K562 (cell line): Measurements from ENCODE around the gene MEAF6. TPM values are rescaled to one million over a fixed set of nuclear protein-coding genes. Genes with fewer than 3 reads are reported as not detected.

Experiments used
- AFF4 ChIP-seq: sonication (generic); formaldehyde crosslinking; IDR thresholded peaks from 2 replicates; pipeline ENCODE4 v1.8.0; 2023; ENCODE audit warnings: mild to moderate bottlenecking, missing genetic modification reagents
- ETV5 ChIP-seq: sonication (generic); formaldehyde crosslinking; IDR thresholded peaks from 2 replicates; pipeline ENCODE4 v1.4.0; 2020; ENCODE audit warnings: low read depth, mild to moderate bottlenecking, missing genetic modification reagents
- FOSL1 ChIP-seq: fragments of 200-800 bp; sonication (Bioruptor generic); conservative IDR thresholded peaks from 2 replicates; pipeline ENCODE4 v1.6.1; 2016; ENCODE audit warnings: missing genetic modification characterization, missing compliant biosample characterization
- HNRNPLL ChIP-seq: fragments of 200-400 bp; formaldehyde crosslinking; IDR thresholded peaks from 2 replicates; pipeline ENCODE4 v1.6.1; 2017; ENCODE audit warnings: low read length, low read depth, mild to moderate bottlenecking; ENCODE audit not compliant: poor library complexity, severe bottlenecking
- ZNF592 ChIP-seq: fragments of 450-650 bp; IDR thresholded peaks from 2 replicates; pipeline ENCODE4 v1.6.1; 2017; ENCODE audit warnings: antibody characterized with exemption, mild to moderate bottlenecking
- polyA plus RNA-seq, 8 experiments: library from polyadenylated mRNA; depleted of rRNA in 4 of 8; stranded (reverse) in 5 of 8; unstranded in 3 of 8; fragments of >200 nt; fragmentation: Nextera tagmentation in 2 of 8; fragmentation: Illumina TruSeq in 1 of 8; extraction: Ambion mirVana in 2 of 8; extraction: Trizol in 1 of 8; gene quantifications; 2 replicates each; pipeline versions ENCODE4 v1.2.1 to v1.2.3, GENCODE V29; 2011 to 2014; ENCODE audit warnings: inconsistent platforms in 1 of 8, missing spikeins in 1 of 8
- total RNA-seq, 7 experiments: library from RNA; depleted of rRNA in 6 of 7; stranded (reverse); fragments of >200 nt in 6 of 7; fragmentation: Illumina TruSeq in 2 of 7; extraction: Trizol in 2 of 7; gene quantifications; 2 replicates each; pipeline versions ENCODE4 v1.2.1 to v1.2.3, GENCODE V29; 2011 to 2021; ENCODE audit warnings: low replicate concordance in 1 of 7
- TF ChIP-seq, protein P1 (sequence below): sonication (generic); formaldehyde crosslinking; IDR thresholded peaks from 2 replicates; pipeline ENCODE4 v1.8.0; 2022; ENCODE audit warnings: missing genetic modification reagents, mild to moderate bottlenecking, borderline replicate concordance
- TF ChIP-seq, protein P2 (sequence below), 2 experiments: fragments of 450-650 bp; IDR thresholded peaks; 2 replicates each; pipeline ENCODE4 v1.6.1; 2018; ENCODE audit warnings: mild to moderate bottlenecking in 2 of 2, low read depth in 1 of 2; ENCODE audit not compliant: partially characterized antibody in 2 of 2

The MEAF6 gene
- total and polyA plus RNA-seq, 9 of the 15 experiments (the other 6 are each of a cell fraction or from before 2014, with no cell fraction given) = 55.0 to 151 (median 92.3) TPM

- TF ChIP-seq, protein P1, sequence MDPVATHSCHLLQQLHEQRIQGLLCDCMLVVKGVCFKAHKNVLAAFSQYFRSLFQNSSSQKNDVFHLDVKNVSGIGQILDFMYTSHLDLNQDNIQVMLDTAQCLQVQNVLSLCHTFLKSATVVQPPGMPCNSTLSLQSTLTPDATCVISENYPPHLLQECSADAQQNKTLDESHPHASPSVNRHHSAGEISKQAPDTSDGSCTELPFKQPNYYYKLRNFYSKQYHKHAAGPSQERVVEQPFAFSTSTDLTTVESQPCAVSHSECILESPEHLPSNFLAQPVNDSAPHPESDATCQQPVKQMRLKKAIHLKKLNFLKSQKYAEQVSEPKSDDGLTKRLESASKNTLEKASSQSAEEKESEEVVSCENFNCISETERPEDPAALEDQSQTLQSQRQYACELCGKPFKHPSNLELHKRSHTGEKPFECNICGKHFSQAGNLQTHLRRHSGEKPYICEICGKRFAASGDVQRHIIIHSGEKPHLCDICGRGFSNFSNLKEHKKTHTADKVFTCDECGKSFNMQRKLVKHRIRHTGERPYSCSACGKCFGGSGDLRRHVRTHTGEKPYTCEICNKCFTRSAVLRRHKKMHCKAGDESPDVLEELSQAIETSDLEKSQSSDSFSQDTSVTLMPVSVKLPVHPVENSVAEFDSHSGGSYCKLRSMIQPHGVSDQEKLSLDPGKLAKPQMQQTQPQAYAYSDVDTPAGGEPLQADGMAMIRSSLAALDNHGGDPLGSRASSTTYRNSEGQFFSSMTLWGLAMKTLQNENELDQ (CRISPR knock-in tag) = no peak
- TF ChIP-seq HNRNPLL (no peak), FOSL1 (tag) (peak; percentile 96), ZNF592 (peak; percentile 85), ETV5 (no peak; the same call in 1 of the 2 replicates), AFF4 (CRISPR knock-in tag) (no peak)
- TF ChIP-seq, protein P2, sequence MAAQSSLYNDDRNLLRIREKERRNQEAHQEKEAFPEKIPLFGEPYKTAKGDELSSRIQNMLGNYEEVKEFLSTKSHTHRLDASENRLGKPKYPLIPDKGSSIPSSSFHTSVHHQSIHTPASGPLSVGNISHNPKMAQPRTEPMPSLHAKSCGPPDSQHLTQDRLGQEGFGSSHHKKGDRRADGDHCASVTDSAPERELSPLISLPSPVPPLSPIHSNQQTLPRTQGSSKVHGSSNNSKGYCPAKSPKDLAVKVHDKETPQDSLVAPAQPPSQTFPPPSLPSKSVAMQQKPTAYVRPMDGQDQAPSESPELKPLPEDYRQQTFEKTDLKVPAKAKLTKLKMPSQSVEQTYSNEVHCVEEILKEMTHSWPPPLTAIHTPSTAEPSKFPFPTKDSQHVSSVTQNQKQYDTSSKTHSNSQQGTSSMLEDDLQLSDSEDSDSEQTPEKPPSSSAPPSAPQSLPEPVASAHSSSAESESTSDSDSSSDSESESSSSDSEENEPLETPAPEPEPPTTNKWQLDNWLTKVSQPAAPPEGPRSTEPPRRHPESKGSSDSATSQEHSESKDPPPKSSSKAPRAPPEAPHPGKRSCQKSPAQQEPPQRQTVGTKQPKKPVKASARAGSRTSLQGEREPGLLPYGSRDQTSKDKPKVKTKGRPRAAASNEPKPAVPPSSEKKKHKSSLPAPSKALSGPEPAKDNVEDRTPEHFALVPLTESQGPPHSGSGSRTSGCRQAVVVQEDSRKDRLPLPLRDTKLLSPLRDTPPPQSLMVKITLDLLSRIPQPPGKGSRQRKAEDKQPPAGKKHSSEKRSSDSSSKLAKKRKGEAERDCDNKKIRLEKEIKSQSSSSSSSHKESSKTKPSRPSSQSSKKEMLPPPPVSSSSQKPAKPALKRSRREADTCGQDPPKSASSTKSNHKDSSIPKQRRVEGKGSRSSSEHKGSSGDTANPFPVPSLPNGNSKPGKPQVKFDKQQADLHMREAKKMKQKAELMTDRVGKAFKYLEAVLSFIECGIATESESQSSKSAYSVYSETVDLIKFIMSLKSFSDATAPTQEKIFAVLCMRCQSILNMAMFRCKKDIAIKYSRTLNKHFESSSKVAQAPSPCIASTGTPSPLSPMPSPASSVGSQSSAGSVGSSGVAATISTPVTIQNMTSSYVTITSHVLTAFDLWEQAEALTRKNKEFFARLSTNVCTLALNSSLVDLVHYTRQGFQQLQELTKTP (IDR thresholded peaks at IDR 0.05; ENCODE audit: low read depth in 1 of 2, partially characterized antibody in 2 of 2) = no peak
Observed at GRCh38 chr1:37479255-37480124, 35.1 kb downstream of the MEAF6 start (continued).
